ENCODE measurements around the gene STAMBP. TPM values are rescaled to one million over a fixed set of nuclear protein-coding genes. Genes with fewer than 3 reads are reported as not detected.
A peak's percentile ranks its signal among the peaks of the same experiment; 100 is the strongest.

Gene STAMBP
- total and polyA plus RNA-seq, 2 of the 13 experiments (the other 11 are each of a cell fraction or from before 2014, with no cell fraction given) = 49.6 to 53.2 TPM

- TF ChIP-seq FOXO4 (CRISPR knock-in tag; conservative IDR thresholded peaks at IDR 0.05) (0 out of 2 replicates have a peak, but pooled peaks have one; percentile 85), KDM4B (CRISPR knock-in tag; IDR thresholded peaks at IDR 0.05) (peak; percentile 58; the same call in 1 of the 2 replicates), MXI1 (IDR thresholded peaks at IDR 0.05; ENCODE audit: borderline replicate concordance, low read depth, low read length) (peak; percentile 86; the same call in 2 of the 3 replicates), ZNF572 (CRISPR knock-in tag; IDR thresholded peaks at IDR 0.05) (peak; percentile 89; the same call in 1 of the 2 replicates), ZNF275 (CRISPR knock-in tag; IDR thresholded peaks at IDR 0.05; ENCODE audit: borderline replicate concordance) (peak; percentile 62; the same call in 1 of the 2 replicates), ZBTB7B (CRISPR knock-in tag; IDR thresholded peaks at IDR 0.05) (no peak; the same call in 1 of the 2 replicates)
These were observed 49.1 kb upstream of the STAMBP start, which contains the start of gene DUSP11 (continued) for GRCh38 chr2:73779467-73780236.

- ATAC-seq = peak; percentile 10
- peak overlapping the region; percentile 69 for H3K4me2 ChIP-seq (ENCODE audit: low read depth, low read length)
- ChIA-PET POLR2A (interaction anchor here (0.9 kb wide), 1 partner anchor 48 kb away, joined by 3 read pairs; the partner anchor contains the start of gene STAMBP), CTCF (ENCODE audit: low intra/inter-chr PET ratio, low total read pairs) (no interaction called here)
- peak overlapping the region; percentile 48 for H2AFZ ChIP-seq (ENCODE audit: low read length)
- peak overlapping the region; percentile 95 for H3K9ac ChIP-seq (ENCODE audit: insufficient read depth, low read depth, low read length)
- in situ Hi-C loops (cut with HindIII; ENCODE audit: extremely low pct_ligation_motif_present, low pct_unique_long_range_greater_than_20kb) (no loop called here), intact Hi-C loops (cut with micrococcal nuclease; ENCODE audit: unreplicated experiment) (no loop called here)
- no peaks in the 10 kb centered on the region for H3K9me3 ChIP-seq (ENCODE audit: low read length)
- H3K4me1 ChIP-seq (ENCODE audit: insufficient read depth, low read length) = peaks cover 30% of the 10 kb centered on the region
- FAIRE-seq = no peak
- 2% methylated on average over 7 of the region's 7 CpGs for WGBS (ENCODE audit: low lambda C conversion rate)
- no peaks in the 10 kb centered on the region; a peak in 1 of 5 replicates for H3K27me3 ChIP-seq (ENCODE audit: control insufficient read depth in 1 of 2, insufficient read depth in 2 of 2, low read length in 2 of 2)
- DNase-seq (ENCODE audit: low spot score) = no peak
- H3K79me2 ChIP-seq (ENCODE audit: insufficient read depth, low read length) = peaks cover 23% of the 10 kb centered on the region
- H3K36me3 ChIP-seq (replicated peaks in 1 of 2; ENCODE audit: control insufficient read depth in 1 of 2, insufficient read depth in 2 of 2, low read length in 2 of 2) = peaks cover 4 to 17% of the 10 kb centered on the region in 2 experiments
- no TSS peak for BruUV-seq (replicated peaks)
- H3K4me3 ChIP-seq (replicated peaks in 1 of 3; ENCODE audit: insufficient read depth in 1 of 3, low read depth in 2 of 3, low read length in 3 of 3) = peak overlapping the region in 2 of 3 experiments; percentile 91 to 99; a peak in 4 of 6 replicates
- no peak overlapping the region for H3K27ac ChIP-seq (ENCODE audit: extremely low read length, insufficient read depth, low read length)
- H4K20me1 ChIP-seq (ENCODE audit: insufficient read depth, low read length) = no peaks in the 10 kb centered on the region
- TF ChIP-seq ATF4 (CRISPR knock-in tag; IDR thresholded peaks at IDR 0.05) (peak in 1 of 2 experiments; percentile 46; a peak in 2 of 4 replicates), AHDC1 (CRISPR knock-in tag; IDR thresholded peaks at IDR 0.05; ENCODE audit: borderline replicate concordance) (no peak), ZNF576 (CRISPR knock-in tag; IDR thresholded peaks at IDR 0.05) (no peak)
These were observed 48.6 kb upstream of the STAMBP start for GRCh38 chr2:73780237-73780582.
